ENCODE results near the gene PSRC1.

DNA sequence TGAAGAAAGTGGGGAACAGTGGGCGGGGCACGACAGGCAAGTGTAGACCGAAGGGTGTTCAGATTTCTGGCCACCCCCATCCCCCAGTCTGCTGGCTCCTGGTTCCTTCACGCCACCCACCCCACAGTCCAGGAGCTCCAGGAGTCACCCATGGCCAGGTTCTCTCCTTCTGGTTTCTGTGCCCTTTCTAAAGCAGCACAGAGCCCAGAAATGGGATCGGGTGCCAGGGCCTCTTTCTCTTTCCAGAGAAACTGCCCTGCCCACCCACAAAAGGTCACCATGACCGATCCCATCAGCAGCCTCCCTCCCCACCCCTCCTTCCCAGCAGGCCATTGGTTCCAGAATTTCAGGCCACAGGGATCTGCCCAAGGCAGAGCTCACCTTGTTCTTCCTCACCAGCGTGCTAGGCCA, 36.8 kb downstream of the PSRC1 start:
- TF ChIP-seq CTCF (IDR thresholded peaks at IDR 0.05): no peak
- no peak for TF ChIP-seq POLR2A (IDR thresholded peaks at IDR 0.05)
